GM18870 (cell line): ENCODE data around the gene BET1L.
"Not testable (repeated sequence)": the region's sequence is repeated elsewhere in the genome, so short reads cannot be mapped to it uniquely, and the experiment has no call there.

Experiments
- ATAC-seq: cut with Tn5 transposase; IDR thresholded peaks from one replicate; pipeline ENCODE4 v1.9.1; 2021; ENCODE audit warnings: moderate library complexity; ENCODE audit not compliant: unreplicated experiment

Gene BET1L

GRCh38 chr11:230431-230830 is 23.2 kb upstream of the BET1L start:
- ATAC-seq, result no peak

- ATAC-seq, result no peak
These were observed 20.7 kb upstream of the BET1L start for GRCh38 chr11:227824-228379.

GRCh38 chr11:225734-226453 is 18.7 kb upstream of the BET1L start:
- ATAC-seq, result no peak

- no peak for ATAC-seq
These were observed 17.2 kb upstream of the BET1L start for GRCh38 chr11:224424-224823.

GRCh38 chr11:223884-224283 is 16.7 kb upstream of the BET1L start:
- no peak for ATAC-seq

GRCh38 chr11:223026-223789 is 16.0 kb upstream of the BET1L start:
- ATAC-seq, result no peak

- no peak for ATAC-seq
These were observed 15.0 kb upstream of the BET1L start for GRCh38 chr11:221998-222789.

- no peak for ATAC-seq
These were observed 14.3 kb upstream of the BET1L start for GRCh38 chr11:221539-221938.

- ATAC-seq, result not testable (repeated sequence)
These were observed 13.5 kb upstream of the BET1L start for GRCh38 chr11:220641-221215.

- ATAC-seq, result no peak
These were observed 11.8 kb upstream of the BET1L start for GRCh38 chr11:218815-219593.

GRCh38 chr11:217704-218103 is 10.5 kb upstream of the BET1L start:
- no peak for ATAC-seq

- ATAC-seq, result no peak
These were observed 9.1 kb upstream of the BET1L start for GRCh38 chr11:216081-216974.

GRCh38 chr11:215581-216037 is 8.4 kb upstream of the BET1L start:
- no peak for ATAC-seq

- ATAC-seq, result no peak
These were observed 6.9 kb upstream of the BET1L start for GRCh38 chr11:214083-214482.

GRCh38 chr11:213111-213510 is 5.9 kb upstream of the BET1L start:
- no peak for ATAC-seq

- no peak for ATAC-seq
These were observed 5.2 kb upstream of the BET1L start for GRCh38 chr11:212150-213100.

GRCh38 chr11:211741-212140 is 4.5 kb upstream of the BET1L start:
- ATAC-seq, result no peak

- ATAC-seq, result no peak
These were observed 4.1 kb upstream of the BET1L start for GRCh38 chr11:211295-211694.
